Spleen (tissue), 3 donors: ENCODE results near the gene CFL1.

Experiments used
- POLR2A ChIP-seq, 3 donors: fragments of 450-650 bp; IDR thresholded peaks; one replicate each; pipeline ENCODE4 v1.5.1; 2017; ENCODE audit warnings: antibody characterized with exemption in 3 of 3, mild to moderate bottlenecking in 1 of 3
- POLR2AphosphoS5 ChIP-seq, 3 donors: sonication (generic); formaldehyde crosslinking; IDR thresholded peaks; one replicate each; pipeline ENCODE4 v1.5.1; 2017; ENCODE audit warnings: antibody characterized with exemption in 3 of 3

GRCh38 chr11:65851083-65851579, 6.8 kb downstream of the CFL1 start:
- peak; percentile 47 to 82 (median 57) for TF ChIP-seq POLR2AphosphoS5 (IDR thresholded peaks at IDR 0.05)
- TF ChIP-seq POLR2A (IDR thresholded peaks at IDR 0.05): no peak
